HG03354 (cell line): ENCODE results near the gene KCNK13.
"Not testable (repeated sequence)": the region's sequence is repeated elsewhere in the genome, so short reads cannot be mapped to it uniquely, and the experiment has no call there.

ENCODE experiments used
- ATAC-seq: cut with Tn5 transposase; IDR thresholded peaks from one replicate; pipeline ENCODE4 v1.9.1; 2021; ENCODE audit warnings: mild to moderate bottlenecking; ENCODE audit not compliant: unreplicated experiment, poor library complexity, severe bottlenecking

Gene KCNK13

DNA sequence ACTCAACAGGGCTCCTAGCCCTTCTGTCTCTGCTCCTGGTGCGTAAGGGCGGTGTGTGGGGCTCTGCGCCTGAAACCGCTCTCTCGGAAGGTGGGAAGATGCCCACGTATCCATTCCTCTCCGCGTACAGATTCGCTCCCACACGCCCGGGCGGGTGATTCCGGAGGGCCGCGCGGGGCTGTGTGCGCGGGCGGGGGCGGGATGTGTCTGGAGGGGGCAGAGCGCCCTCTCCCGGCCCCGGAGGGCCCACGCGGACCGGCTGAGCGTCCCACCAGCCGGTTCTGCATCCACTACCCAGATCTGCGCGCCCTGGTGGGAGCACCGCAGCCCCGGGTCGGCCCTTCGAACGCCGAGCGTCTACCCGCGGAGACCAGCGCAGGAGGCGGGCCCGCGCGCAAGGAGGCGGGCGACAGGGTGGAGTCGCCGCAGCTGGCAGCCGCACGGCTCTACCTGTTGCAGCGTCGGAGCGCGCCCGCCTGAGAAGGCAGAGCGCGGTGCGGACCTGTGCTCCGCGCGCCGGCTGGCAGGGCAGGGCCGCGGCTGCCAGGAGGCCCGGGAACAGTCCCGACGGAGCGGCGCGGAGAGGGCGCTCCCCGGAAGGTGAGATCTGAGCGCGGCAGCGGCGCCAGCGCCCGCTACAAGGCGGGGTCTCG is 1.4 kb upstream of the KCNK13 start:
- ATAC-seq, result peak; percentile 74

DNA sequence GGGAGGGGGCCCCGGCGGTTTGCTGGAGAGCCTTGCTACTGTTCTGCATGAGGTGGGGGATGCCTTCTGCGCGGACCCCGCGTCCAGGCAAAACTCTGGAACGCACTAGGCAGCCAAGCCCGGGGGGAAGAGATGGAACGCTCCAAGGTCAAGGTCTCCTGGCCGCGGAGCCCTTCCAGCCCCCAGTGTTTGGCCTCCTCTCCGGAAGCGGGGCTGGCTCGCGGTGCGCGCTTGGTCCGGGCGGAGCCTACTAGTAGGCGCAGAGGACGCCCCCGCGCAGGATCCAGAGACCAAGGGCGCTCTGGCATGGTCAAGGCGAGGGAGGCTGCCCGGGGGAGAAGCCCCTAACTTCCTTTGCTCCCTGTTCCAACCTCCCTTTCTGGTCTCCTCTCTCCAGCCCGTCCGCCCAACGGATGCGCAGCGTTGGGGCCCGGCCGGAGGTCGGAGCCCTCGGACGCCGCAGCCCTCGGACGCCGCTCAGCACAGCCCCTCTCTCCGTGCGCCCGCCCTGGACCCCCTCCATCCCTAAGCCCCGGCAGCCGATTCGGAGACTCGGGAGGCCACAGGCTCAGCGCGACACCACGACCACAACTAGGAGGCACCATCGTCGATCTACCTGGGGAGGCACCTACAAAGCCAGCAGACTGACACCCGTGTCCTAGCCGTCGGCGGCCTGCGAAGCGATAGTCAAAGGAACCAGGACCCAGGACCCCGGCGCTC is 669 bp upstream of the KCNK13 start:
- peak; percentile 31 for ATAC-seq

DNA sequence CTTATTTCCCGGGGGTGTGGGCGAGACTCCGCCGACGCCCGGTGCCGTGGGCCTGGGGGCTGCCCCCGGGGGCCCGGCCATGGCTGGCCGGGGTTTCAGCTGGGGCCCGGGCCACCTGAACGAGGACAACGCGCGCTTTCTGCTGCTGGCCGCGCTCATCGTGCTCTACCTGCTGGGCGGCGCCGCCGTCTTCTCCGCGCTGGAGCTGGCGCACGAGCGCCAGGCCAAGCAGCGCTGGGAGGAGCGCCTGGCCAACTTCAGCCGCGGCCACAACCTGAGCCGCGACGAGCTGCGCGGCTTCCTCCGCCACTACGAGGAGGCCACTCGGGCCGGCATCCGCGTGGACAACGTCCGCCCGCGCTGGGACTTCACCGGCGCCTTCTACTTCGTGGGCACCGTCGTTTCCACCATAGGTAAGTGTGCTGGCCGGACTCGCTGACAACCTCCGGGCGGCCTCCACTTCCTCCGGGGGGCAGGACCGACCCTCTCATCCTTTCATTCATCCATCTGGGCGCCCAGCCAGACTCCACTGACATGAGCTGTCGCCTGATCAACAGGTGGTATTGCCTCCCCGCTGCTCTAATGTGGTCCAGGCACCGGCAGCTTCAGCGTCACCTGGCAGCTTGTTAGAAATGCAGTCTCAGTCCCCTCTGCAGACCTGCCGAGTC is 467 bp downstream of the KCNK13 start:
- no peak for ATAC-seq

DNA sequence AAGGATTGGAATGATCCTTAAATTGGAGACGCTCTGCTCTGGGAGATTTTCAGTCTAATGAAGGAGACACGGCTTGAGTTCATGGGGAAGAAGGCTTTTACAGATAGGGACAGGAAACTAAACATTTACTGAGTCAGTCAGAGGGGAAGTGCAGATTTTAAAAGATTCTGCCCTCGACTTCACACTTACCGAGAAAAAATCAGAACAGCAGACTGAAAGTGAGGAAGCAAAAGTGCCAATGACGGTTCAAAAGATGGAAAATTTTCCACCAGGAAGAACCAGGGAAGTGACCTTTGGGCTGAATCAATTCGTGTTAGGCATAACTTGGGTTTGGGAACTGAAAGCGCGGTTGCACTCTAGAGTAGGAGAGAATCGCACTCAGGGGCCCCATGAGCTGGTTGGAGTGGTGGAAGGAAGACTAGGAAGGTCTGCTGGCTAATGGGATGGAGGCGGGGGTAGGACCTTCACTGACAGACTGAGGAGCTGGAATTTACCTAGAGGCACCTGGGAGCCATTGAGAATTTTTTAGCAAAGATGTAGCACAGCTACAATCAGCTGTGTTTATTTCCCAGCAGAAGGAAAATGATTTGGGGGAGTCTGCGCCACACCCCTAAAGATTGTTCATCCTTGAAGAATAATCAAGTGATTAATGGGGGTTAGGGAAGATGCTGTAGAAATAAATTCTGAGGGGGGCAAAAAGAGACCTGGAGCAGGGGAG is 1.2 kb downstream of the KCNK13 start:
- ATAC-seq, result no peak

DNA sequence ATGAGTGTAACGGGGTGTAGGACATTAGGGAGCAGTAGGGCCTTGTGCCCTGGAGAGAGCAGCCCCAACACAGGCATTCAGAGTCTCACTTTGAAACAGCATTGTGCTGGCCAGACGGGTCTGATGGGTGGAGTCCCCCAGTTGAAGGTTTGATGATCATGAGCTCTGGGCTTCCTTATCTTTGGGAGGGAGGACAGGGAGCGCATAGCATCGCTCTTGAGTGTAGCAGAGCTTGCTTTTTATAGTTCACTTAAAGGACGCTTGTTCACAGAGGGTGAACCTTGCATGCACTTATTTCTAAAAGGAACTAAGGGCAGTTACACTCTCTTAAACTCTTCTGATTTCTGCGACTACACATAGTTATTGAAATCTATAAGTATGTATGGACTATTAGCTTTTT is 10.6 kb downstream of the KCNK13 start:
- ATAC-seq, result no peak

DNA sequence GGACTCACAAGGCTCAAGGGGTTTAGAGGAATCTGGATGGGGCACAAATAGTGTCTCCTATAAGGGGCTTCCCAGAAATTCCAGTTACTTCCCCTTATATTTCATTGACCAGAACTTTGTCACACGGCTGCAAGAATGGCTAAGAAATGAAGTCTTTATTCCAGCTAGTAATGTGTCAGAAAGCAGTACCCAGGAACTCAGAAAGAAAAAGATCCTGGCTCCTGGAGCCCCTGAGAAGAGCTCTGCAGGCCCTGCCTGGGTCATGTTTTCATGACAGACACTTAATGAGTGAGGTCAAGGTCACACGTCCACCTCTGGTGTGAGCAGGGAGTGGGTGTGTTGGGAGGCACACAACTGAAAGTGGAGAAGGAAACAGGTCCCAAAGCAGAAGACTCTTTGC is 17.8 kb downstream of the KCNK13 start:
- ATAC-seq, result no peak

DNA sequence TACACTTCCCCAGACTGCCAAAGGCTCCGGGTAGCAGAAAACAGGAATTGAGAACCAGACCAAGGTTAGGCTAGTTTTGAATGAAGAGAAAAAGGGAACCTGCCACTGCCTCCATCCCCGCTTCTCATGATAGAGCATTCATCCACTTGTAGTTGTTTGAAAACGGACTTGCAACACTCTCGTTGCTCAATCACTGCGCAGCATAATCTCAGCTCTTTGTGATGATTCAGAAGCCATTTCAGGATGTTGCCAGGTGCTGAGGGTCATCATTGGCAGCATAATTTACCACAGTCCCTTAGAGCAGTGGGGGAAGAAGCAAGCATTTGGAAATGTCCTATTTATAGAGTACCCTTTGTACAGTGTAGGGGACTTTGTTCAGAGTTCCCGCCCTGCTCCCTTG is 25.6 kb downstream of the KCNK13 start:
- no peak for ATAC-seq

DNA sequence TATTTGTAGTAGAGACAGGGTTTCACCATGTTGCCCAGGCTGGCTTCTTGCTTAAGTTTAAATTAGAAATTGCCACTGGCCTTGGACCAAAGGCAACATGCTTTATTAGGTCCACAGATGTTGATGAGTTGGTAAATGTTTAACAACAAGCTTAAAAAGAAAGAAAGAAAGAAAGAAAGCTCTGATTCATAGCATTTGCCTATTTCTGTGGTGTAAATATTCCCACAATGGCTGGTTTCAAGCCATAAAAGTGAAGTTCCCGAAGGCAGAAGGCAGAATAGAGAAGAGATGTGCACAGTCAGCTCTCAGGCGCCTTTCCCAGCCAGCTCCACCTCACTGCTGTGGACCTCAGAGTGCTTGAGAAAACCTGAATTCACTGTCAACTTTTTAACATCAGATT is 26.4 kb downstream of the KCNK13 start:
- no peak for ATAC-seq

DNA sequence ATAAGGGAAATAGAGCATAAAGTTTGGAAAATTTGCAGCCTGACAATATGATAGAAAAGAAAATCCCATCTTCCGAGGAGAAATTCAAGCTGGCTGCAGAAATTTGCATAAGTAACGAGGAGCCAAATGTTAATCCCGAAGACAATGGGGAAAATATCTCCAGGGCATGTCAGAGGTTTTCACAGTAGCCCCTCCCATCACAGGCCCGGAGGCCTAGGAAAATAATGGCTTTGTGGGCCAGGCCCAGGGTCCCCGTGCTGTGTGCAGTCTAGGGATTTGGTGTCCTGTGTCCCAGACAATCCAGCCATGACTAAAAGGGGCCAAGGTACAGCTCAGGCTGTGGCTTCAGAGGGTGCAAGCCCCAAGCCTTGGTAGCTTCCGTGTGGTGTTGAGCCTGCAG is 27.7 kb downstream of the KCNK13 start:
- not testable (repeated sequence) for ATAC-seq

DNA sequence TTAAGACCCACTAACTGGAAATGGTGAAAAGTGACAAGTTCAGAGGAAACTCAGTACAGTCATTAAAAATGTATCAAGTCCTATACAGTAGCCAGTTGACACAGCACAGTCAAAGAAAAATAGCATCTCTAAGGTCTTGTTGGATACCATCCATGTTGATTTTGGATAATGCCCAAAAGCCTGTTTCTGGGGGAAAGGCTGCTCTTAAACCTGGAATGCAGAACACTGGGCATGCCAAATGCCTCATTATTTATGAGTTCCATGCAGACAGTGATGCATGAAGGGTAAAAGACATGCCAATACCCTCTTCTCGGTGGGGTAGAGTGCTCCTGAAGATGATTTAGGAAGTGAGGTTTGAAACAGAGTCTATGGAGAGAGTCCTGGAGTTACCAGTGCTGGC is 29.6 kb downstream of the KCNK13 start:
- no peak for ATAC-seq

DNA sequence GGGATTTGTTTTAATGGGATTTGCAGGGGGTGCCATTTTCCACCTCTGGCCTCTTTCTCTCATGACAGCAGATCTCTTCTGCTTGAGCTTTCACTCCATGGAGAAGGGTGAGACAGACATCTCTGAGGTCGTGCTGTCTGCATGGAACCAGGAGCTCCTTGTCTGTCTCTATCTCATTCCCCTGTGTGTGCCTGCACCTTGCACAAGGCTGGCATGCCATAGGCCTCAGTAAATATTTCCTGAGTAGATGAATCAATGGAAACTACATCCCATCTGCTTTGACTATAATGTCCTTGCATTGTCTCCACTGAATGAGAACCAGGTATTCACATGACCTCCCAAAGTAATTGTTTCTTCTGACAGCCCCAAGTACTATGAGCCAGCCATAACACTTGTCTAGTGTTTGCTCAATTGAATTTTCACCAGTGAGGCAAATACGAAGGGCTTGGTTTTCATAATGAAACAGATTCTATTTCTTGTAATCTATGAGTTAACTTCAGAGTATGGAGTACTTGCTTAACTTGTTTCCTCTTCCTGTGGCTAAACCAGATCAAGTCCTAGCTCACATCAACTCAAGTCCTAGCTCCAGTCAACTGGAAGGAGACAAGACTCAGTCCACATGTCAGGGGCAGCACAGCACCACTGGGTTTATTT is 32.3 kb downstream of the KCNK13 start:
- no peak for ATAC-seq

DNA sequence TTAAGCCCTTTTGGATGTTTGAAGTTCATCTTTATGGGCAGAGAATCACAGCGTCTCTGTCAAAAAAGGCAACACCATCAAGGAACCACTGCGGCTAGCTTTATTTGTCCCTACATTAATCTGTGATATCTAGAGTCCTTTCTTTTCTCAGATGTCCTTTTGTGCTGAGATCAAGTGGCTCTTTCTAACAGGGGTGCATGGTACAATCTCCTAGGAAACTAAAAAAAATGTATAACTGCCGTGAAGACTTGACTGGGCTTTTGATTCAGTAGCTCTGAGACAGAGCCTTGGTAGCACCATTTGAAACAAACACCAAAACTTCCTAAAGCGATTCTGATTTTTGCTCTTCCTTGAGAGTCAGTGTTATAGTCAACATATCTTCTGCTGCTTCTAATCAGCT is 33.3 kb downstream of the KCNK13 start:
- ATAC-seq, result no peak

DNA sequence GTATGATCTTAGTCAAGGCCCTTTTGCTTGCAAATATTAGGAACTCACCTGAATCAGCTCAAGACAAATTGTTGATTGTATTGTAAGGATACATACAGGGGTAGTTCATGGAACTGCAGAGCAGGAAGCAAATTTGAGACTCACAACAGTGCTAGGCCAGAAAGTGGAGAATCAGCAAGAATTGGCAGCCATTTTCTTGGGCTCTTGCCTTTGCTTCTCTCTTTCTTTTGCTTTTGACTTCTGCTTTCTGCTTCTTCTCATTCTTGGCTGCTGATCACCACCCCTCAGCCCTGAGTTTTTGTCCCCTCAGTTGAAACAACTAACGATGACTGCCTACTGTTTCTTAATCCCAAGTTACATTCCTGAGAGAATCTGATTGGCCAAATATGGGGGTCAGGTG is 34.8 kb downstream of the KCNK13 start:
- ATAC-seq, result no peak

DNA sequence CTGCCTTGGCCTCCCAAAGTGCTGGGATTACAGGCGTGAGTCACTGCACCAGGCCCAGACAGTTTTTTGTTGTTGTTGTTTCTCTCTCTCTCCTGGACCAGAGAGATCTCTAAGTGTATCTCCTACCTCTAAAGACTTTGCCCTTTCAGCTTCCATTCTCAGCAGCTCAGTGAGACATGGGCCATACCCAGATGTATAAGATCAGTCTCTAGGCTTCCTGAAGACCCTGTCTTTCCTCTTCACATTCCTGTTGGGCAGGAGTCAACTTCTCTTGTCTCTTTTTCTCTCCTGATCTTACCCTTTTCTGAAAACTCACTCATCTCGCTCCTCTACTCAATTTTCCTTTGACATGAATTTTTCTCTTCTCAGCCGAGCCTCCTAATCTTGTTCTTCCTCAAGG is 42.0 kb downstream of the KCNK13 start:
- ATAC-seq, result no peak

DNA sequence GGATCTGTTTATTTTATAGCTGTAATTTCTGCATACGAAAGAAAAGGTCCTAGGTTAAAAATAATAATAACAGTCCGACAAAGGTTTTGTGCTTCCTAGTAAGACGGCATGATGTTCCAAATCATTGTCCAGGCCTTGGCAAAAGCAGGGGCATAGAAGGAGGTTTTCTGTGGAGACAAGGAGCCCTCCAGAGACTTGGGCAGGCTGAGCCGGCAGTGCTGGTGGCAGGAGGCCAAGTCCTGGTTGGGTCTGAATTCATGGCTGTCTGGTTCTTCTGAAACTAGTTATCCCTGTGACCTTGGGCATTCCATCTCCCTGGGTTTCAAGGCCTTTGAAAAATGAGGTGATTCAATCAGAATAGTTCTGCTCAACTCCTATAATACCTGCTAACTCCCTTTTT is 44.0 kb downstream of the KCNK13 start:
- ATAC-seq, result no peak

DNA sequence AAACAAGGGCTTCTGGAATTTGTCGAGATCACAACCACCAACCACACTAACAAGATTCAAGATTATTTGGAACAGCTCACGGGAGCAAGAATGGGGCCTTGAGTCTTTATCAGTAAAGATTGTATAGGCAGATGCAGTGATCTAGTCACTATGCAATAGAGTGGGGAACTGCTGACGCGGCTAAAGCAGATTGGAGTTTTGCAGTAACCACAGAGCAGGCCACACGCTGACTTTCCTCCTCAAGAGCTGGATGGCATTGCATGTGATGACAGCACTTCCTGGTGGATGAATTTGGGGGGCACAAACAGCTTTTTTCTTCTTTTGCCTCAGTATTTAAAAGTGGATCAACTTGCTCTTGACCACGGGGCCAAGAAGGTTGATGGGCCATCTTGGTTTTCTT is 46.0 kb downstream of the KCNK13 start:
- no peak for ATAC-seq

DNA sequence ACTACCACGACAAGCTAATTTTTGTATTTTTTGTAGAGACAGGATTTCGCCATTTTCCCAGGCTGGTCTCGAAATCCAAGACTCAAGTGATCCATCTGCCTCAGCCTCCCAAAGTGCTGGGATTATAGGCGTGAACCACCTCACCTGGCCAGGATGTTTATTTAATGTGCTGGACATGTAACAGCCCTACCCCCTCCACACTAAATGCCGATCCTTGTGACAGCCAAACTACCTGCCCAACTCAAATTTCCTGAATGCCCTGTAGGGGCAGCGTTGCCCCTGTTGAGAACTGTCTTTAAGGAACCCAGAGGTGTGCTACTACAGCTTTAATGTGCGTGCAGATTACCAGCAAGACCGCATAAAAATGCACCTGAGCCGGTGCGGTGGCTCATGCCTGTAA is 48.1 kb downstream of the KCNK13 start:
- ATAC-seq, result no peak

DNA sequence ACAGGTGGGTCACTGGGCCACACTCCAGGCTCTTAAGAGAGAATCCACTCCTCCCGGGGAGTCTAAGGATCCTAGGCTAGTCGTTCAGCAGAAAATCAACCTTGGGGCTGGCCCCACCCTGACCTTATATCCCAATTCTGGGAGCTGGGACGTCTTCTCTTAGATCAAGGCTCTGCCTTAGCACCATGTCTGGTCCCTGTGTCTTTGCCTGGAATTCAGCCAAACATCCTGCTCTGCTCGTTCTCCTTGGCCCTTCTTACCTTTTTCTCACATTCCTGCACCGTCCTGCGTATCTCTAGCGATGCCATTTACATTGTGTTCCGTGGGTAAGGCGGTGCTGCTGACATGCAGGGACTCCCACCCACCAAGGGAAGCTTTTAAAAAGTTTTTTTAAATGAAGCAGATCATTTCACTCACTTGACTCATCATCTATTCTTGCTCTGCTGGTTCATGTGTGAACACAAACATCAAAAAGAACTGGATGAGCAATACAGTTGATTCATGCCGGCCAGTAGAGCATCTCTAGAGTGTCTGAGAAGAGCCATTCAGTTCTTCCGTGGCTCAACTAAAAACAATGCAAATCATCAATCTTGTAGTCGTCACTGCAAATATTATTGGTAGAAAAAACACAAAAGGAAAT is 50.2 kb downstream of the KCNK13 start:
- ATAC-seq, result no peak

DNA sequence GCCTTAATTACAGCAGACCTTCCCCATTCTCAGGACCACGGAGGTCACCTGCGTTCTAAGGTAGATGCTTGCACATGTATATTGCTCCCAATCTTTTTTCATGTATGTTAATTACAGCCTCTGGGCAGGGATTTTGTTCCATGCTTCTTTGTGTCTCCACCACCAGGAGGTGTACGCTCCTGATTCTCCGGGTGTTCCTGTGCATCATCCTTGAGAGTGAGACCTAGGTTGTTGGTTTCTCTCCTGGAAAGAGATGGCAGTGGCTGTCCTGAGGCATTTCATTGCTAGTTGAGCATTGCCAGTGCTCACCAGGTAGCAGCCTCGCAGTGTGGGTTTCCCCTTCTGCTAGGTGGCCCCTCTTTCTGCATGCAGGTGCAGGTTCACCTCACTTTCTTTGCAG is 52.8 kb downstream of the KCNK13 start:
- ATAC-seq, result no peak

DNA sequence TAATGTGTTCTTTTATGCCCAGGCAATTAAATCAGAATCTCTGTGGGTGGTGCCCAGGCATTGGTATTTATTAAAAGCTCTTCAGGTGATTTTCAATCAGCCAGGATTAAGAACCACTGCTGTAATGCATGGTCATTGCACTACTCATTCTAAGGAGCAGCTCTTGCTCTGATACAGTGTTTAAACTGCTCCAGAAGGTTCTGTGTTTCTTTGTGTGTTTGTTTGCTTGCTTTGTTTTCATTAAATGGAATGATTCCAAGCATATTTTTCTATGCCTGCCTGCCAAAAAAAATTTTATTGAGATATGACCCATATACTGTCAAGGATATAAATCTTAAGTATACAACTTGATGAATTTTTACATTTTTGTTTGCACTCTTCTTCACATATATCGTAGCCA is 54.0 kb downstream of the KCNK13 start:
- ATAC-seq, result no peak
